Right atrium auricular region (tissue), 2 donors: ENCODE measurements around the gene IFNA8. TPM values are rescaled to one million over a fixed set of nuclear protein-coding genes. Genes with fewer than 3 reads are reported as not detected.
"Not testable (repeated sequence)": the region's sequence is repeated elsewhere in the genome, so short reads cannot be mapped to it uniquely, and the experiment has no call there.

ENCODE experiments used
- DNase-seq: peaks from one replicate; pipeline ENCODE4 v3.0.0-alpha.2; 2019; ENCODE audit warnings: low spot score
- H3K27ac ChIP-seq, 2 donors: fragments of 200-600 bp; sonication (generic); 1 replicate in 1 of 2; 2 replicates in 1 of 2; pipeline ENCODE4 v1.5.1; 2016 to 2019
- H3K27me3 ChIP-seq, 2 donors: fragments of 200-600 bp; sonication (generic); one replicate each; pipeline versions ENCODE4 v1.5.1 to v1.6.0; 2017 to 2019
- H3K36me3 ChIP-seq: fragments of 200-600 bp; sonication (generic); one replicate; pipeline ENCODE4 v1.5.1; 2016
- H3K4me1 ChIP-seq, 2 donors: fragments of 200-600 bp; sonication (generic); one replicate each; pipeline versions ENCODE4 v1.5.1 to v1.6.0; 2017 to 2019
- H3K4me3 ChIP-seq, 2 donors: fragments of 200-600 bp; sonication (generic); 1 replicate in 1 of 2; 2 replicates in 1 of 2; pipeline ENCODE4 v1.5.1; 2017 to 2019; ENCODE audit warnings: mild to moderate bottlenecking in 1 of 2, moderate library complexity in 1 of 2
- H3K9me3 ChIP-seq, 2 donors: fragments of 200-600 bp; sonication (generic); one replicate each; pipeline ENCODE4 v1.5.1; 2019
- CTCF ChIP-seq, 2 donors: fragments of 200-600 bp; sonication (generic); IDR thresholded peaks; one replicate each; pipeline ENCODE4 v1.5.1; 2019; ENCODE audit warnings: antibody characterized with exemption in 2 of 2
- total RNA-seq, 2 donors: library from RNA; depleted of rRNA; stranded (reverse); fragments of >200 nt; gene quantifications; one replicate each; pipeline ENCODE4 v1.1.0, GENCODE V29; 2016

Gene IFNA8
- total RNA-seq, 2 donors from 2014 or later = not detected

GRCh38 chr9:21434202-21435014 lies 25.5 kb downstream of the IFNA8 start:
- Histone ChIP-seq H3K27me3 (no peaks in the 10 kb centered on the region), H3K4me3 (no peak overlapping the region)
- TF ChIP-seq CTCF (IDR thresholded peaks at IDR 0.05) = peak in 1 of 2 donors; percentile 50

GRCh38 chr9:21435015-21435383 lies 26.1 kb downstream of the IFNA8 start:
- not testable (repeated sequence) for H3K27me3 ChIP-seq, H3K36me3 ChIP-seq

More at GRCh38 chr9:21434202-21435014, 25.5 kb downstream of the IFNA8 start:
- DNase-seq = no peak
- Histone ChIP-seq H3K9me3 (no peaks in the 10 kb centered on the region), H3K4me1 (no peaks in the 10 kb centered on the region), H3K27ac (no peak overlapping the region), H3K36me3 (no peaks in the 10 kb centered on the region)

GRCh38 chr9:21440139-21440538 lies 31.2 kb downstream of the IFNA8 start, which contains the start of gene IFNA1:
Gene IFNA1 (plus strand): TSS chr9:21440439. CDS start chr9:21440508, 69 bp downstream.
- DNase-seq = no peak
- no peak within 1 kb of the TSS for H3K27ac ChIP-seq
- no peak within 1 kb of the TSS for H3K4me3 ChIP-seq
- H3K4me1 ChIP-seq = no peaks in the 10 kb centered on the region
- peaks cover 0 to 4% of the 10 kb centered on the region in 2 donors for H3K9me3 ChIP-seq
- H3K27me3 ChIP-seq = no peaks in the 10 kb centered on the region
- TF ChIP-seq CTCF (IDR thresholded peaks at IDR 0.05) = no peak
- no peaks in the 10 kb centered on the region for H3K36me3 ChIP-seq

More at GRCh38 chr9:21435015-21435383, 26.1 kb downstream of the IFNA8 start:
- not testable (repeated sequence) for H3K4me1 ChIP-seq, DNase-seq, H3K27ac ChIP-seq, H3K9me3 ChIP-seq, H3K4me3 ChIP-seq

GRCh38 chr9:21443849-21444625 lies 35.1 kb downstream of the IFNA8 start:
- no peak for DNase-seq
- H3K27ac ChIP-seq = no peak overlapping the region
- no peaks in the 10 kb centered on the region for H3K36me3 ChIP-seq
- no peaks in the 10 kb centered on the region for H3K4me1 ChIP-seq
- H3K27me3 ChIP-seq = no peaks in the 10 kb centered on the region
- no peak overlapping the region for H3K4me3 ChIP-seq
- no peak for TF ChIP-seq CTCF (IDR thresholded peaks at IDR 0.05)
- H3K9me3 ChIP-seq = peaks cover 0 to 4% of the 10 kb centered on the region in 2 donors

- H3K4me3 ChIP-seq, DNase-seq, H3K36me3 ChIP-seq, H3K27ac ChIP-seq, H3K9me3 ChIP-seq, H3K4me1 ChIP-seq, H3K27me3 ChIP-seq: not testable (repeated sequence)
Measured at GRCh38 chr9:21449312-21449711, 40.4 kb downstream of the IFNA8 start.

GRCh38 chr9:21450733-21451394 lies 41.9 kb downstream of the IFNA8 start:
- Histone ChIP-seq H3K4me1 (no peaks in the 10 kb centered on the region), H3K4me3 (no peak overlapping the region), H3K27me3 (no peaks in the 10 kb centered on the region), H3K9me3 (no peaks in the 10 kb centered on the region), H3K27ac (no peak overlapping the region), H3K36me3 (no peaks in the 10 kb centered on the region)
- DNase-seq = no peak
- TF ChIP-seq CTCF (IDR thresholded peaks at IDR 0.05) = no peak
